Measurements from ENCODE around the gene KRT74.

KRT74 gene

DNA sequence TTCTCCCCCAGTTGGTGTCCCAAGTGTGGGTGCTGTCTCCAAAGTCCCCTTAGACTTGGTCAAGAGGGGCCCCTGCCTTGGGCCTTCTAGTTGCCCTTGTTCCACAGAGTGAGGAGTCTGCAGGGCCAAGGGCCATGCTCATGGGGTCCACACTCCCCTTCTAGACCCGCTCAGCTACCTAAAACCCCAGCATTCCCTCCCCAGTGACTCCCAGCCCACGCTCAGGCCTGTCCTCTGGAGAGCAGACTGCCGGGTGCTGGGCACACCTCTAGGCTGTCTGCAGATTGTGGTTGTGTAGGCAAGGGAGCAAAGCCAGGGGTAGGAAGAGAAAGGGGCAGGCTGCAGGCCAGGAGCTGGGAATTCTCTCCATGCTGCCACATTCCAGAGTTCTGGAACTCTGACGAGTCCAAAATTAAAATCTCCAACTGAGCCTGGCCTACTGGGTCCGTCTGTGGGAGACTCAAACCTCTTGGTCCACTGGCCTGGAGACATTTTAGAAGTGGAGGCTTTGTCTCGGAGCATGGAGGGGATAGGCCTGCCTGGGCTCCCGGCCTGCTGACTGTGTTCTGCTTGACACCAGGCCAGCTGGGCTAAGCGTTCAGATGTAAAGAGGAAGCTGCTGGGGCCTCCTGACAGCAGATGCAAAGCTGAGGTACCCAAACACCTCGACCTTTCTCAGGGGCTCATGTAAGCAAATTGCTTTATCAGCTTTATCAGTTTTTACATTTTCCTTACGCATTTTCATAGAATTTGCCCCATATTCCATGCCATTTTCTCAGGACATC lies 39.8 kb downstream of the KRT74 start:
- peaks cover 42% of the 10 kb centered on the region for H3K27me3 ChIP-seq (ENCODE audit: control insufficient read depth, insufficient read depth, low read length)
- H3K4me1 ChIP-seq (ENCODE audit: control insufficient read depth, insufficient read depth, low read length), result no peaks in the 10 kb centered on the region
- no peak overlapping the region for H3K4me3 ChIP-seq (ENCODE audit: low read length)
- no peaks in the 10 kb centered on the region for H3K9me3 ChIP-seq (replicated peaks; ENCODE audit: low read length)
- H3K36me3 ChIP-seq (ENCODE audit: insufficient read depth, low read length), result no peaks in the 10 kb centered on the region
- H3K4me2 ChIP-seq (ENCODE audit: low read length), result no peak overlapping the region
- H3K9ac ChIP-seq (ENCODE audit: low read depth, low read length), result no peak overlapping the region

DNA sequence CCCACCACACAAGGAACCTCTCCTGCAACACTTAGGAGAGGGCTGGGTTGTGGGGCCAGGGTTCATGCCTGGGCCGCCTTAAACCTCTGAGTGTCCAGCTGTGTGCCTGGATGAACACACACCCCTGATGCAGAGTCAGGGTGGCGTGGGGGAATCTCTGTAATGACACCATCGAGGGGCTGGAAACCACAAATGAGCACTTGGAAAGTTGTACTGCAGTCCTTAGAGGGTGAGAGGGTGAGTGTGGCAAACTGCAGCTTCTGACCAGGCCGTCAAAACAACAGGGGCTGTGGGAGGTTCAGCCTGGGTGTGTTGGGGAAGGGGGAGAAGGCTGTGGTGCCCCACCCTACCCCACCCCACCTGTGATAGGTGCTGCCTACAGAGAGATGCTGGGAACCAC lies 41.0 kb downstream of the KRT74 start:
- no peaks in the 10 kb centered on the region for H3K9me3 ChIP-seq (replicated peaks; ENCODE audit: low read length)
- no peak overlapping the region for H3K4me2 ChIP-seq (ENCODE audit: low read length)
- no peak overlapping the region for H3K4me3 ChIP-seq (ENCODE audit: low read length)
- no peaks in the 10 kb centered on the region for H3K36me3 ChIP-seq (ENCODE audit: insufficient read depth, low read length)
- no peak overlapping the region for H3K9ac ChIP-seq (ENCODE audit: low read depth, low read length)
- H3K4me1 ChIP-seq (ENCODE audit: control insufficient read depth, insufficient read depth, low read length), result no peaks in the 10 kb centered on the region
- H3K27me3 ChIP-seq (ENCODE audit: control insufficient read depth, insufficient read depth, low read length), result peaks cover 45% of the 10 kb centered on the region

DNA sequence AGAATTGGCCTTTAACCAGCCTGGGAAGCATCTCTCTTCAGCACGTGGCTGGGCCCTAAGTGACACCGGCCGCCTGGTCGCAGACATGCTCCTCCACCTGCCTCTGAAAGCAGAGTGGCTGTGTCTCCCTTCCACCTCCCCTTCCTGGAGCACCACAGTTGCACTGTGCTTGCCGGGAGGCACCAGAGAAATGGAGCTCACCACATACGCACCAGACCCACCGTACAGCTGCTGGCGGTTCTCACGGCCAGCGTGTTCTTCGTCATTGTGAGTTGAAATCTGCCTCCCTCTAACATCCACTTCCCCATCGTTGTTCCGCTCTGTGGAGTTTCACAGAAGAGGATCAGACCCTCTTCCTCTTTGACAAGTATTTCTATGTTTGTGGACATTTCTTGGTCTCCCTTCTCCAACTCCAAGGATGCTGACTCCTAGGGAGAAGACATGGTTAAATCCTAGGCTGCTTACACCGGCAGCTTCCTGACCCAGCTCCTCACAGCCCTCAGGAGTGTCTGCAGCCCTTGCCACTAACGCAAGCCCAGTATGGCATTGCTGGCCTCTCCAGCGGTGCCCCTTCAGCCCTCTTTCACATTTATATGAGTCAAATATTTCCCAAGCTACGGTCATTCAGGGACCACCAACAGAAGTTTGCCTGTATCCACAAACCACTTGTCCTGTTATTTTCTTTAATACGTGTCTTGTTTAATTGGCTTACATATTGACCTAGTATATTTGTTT lies 41.9 kb downstream of the KRT74 start:
- Histone ChIP-seq H3K27me3 (ENCODE audit: control insufficient read depth, insufficient read depth, low read length) (peaks cover 48% of the 10 kb centered on the region), H3K4me2 (ENCODE audit: low read length) (no peak overlapping the region), H3K36me3 (ENCODE audit: insufficient read depth, low read length) (no peaks in the 10 kb centered on the region), H3K9ac (ENCODE audit: low read depth, low read length) (no peak overlapping the region), H3K4me1 (ENCODE audit: control insufficient read depth, insufficient read depth, low read length) (no peaks in the 10 kb centered on the region), H3K4me3 (ENCODE audit: low read length) (no peak overlapping the region), H3K9me3 (replicated peaks; ENCODE audit: low read length) (no peaks in the 10 kb centered on the region)

DNA sequence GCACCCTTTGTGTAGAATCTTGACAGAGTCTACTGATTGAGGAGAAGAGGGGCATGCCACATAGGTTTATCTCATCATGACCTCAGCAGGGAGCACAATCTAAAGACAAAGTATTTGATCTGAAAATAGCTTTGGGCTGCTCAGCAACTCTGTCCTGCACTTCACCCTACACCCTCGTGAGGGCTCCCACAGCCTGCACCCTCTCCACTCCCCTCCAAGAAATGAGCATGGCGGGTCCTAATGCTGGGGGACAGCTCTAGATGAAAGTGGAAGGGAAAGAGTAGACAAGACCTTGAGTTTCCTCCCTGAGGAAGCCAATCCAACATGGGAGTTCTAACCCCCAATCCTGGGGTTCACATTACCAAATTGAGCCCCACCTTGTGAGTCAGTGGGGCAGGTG lies 42.7 kb downstream of the KRT74 start:
- Histone ChIP-seq H3K36me3 (ENCODE audit: insufficient read depth, low read length) (no peaks in the 10 kb centered on the region), H3K4me1 (ENCODE audit: control insufficient read depth, insufficient read depth, low read length) (no peaks in the 10 kb centered on the region), H3K9me3 (replicated peaks; ENCODE audit: low read length) (no peaks in the 10 kb centered on the region), H3K4me3 (ENCODE audit: low read length) (no peak overlapping the region), H3K4me2 (ENCODE audit: low read length) (no peak overlapping the region), H3K27me3 (ENCODE audit: control insufficient read depth, insufficient read depth, low read length) (peaks cover 54% of the 10 kb centered on the region), H3K9ac (ENCODE audit: low read depth, low read length) (no peak overlapping the region)

DNA sequence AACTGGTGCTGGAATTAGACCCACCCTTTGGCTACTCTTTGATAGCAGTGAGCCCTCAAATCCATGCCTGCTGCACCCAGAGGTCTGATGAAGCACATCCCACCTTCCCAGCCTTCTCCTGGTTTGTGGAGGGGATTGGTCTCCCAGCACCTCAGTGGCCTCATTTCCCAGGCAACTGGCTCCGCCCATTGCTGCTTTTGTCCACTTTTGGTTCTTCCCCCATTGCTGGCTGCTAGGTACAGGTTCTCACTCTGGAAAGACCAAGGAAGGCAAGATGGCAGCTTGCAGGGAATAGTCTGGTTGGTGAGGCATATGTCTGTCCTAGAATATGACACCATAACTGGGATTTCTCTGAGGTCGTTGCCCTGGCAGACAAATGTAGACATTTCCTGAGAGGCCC lies 43.3 kb downstream of the KRT74 start:
- Histone ChIP-seq H3K4me3 (ENCODE audit: low read length) (no peak overlapping the region), H3K9ac (ENCODE audit: low read depth, low read length) (no peak overlapping the region), H3K27me3 (ENCODE audit: control insufficient read depth, insufficient read depth, low read length) (peaks cover 59% of the 10 kb centered on the region), H3K4me1 (ENCODE audit: control insufficient read depth, insufficient read depth, low read length) (no peaks in the 10 kb centered on the region), H3K36me3 (ENCODE audit: insufficient read depth, low read length) (no peaks in the 10 kb centered on the region), H3K4me2 (ENCODE audit: low read length) (no peak overlapping the region), H3K9me3 (replicated peaks; ENCODE audit: low read length) (no peaks in the 10 kb centered on the region)

DNA sequence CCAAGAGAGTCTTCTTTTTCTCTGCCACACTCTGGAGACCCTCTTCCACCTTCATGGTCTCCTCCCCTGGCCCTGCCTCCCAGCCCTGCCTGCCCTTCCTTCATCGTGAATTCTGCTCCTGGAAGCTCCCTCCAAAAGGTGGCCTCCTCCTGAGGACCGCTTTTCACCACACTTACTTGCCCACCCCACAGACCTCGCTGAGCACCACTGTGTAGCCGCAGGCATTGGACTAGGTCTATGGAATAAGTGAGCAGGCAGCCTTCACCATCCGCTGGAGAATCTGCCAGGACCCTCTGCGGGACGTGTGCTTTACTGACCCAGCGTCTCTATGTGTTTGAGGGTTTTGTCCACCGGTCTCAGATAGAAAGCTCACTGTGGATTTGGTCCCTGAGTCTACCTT lies 43.8 kb downstream of the KRT74 start:
- no peak overlapping the region for H3K4me3 ChIP-seq (ENCODE audit: low read length)
- H3K9ac ChIP-seq (ENCODE audit: low read depth, low read length), result no peak overlapping the region
- H3K4me2 ChIP-seq (ENCODE audit: low read length), result no peak overlapping the region
- no peaks in the 10 kb centered on the region for H3K9me3 ChIP-seq (replicated peaks; ENCODE audit: low read length)
- no peaks in the 10 kb centered on the region for H3K4me1 ChIP-seq (ENCODE audit: control insufficient read depth, insufficient read depth, low read length)
- no peaks in the 10 kb centered on the region for H3K36me3 ChIP-seq (ENCODE audit: insufficient read depth, low read length)
- H3K27me3 ChIP-seq (ENCODE audit: control insufficient read depth, insufficient read depth, low read length), result peaks cover 61% of the 10 kb centered on the region

DNA sequence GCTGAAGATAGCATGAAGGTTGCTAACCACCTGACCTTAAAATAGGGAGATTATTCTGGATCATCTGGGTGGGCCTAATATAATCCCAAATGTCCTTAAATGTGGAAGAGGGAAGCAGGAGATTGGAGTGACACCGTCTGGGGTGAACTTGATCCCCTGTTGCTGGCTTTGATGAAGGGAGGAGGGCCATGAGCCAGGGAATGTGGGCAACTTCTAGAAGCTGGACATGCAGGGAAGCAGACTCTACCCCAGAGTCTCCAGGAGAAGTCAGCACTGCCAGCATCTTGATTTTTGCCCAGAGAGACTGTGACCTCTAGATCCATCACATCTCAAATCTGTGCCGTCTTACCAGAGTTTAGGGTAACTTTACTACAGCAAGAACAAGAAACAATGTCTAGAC lies 44.2 kb downstream of the KRT74 start:
- Histone ChIP-seq H3K36me3 (ENCODE audit: insufficient read depth, low read length) (no peaks in the 10 kb centered on the region), H3K27me3 (ENCODE audit: control insufficient read depth, insufficient read depth, low read length) (peaks cover 59% of the 10 kb centered on the region), H3K4me1 (ENCODE audit: control insufficient read depth, insufficient read depth, low read length) (no peaks in the 10 kb centered on the region), H3K4me3 (ENCODE audit: low read length) (no peak overlapping the region), H3K9ac (ENCODE audit: low read depth, low read length) (no peak overlapping the region), H3K4me2 (ENCODE audit: low read length) (no peak overlapping the region), H3K9me3 (replicated peaks; ENCODE audit: low read length) (no peaks in the 10 kb centered on the region)

DNA sequence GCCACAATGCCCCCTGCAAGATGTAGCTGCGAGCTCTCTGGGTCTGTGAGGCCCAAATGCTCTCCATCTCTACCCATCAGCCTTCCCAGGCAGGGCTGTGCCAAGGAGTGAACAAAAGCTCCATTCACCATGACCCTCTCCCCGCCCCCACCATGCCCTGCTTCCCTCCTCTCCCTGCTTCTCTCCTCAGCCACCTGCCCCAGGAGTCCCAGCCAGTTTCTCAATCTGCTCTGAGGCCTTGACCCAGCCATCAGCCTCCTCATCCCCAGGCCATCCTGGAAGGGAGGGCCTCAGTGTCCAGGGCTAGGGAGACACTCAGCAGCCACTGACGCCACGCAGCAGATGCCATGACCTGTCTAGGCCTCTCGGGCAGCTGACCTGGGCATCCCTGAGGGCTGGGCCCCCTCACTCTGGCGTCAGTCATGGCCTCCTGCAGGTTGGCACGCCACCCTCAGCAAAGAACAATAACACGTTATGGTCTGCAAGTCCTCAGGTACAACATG lies 45.0 kb downstream of the KRT74 start:
- Histone ChIP-seq H3K9me3 (replicated peaks; ENCODE audit: low read length) (no peaks in the 10 kb centered on the region), H3K9ac (ENCODE audit: low read depth, low read length) (no peak overlapping the region), H3K36me3 (ENCODE audit: insufficient read depth, low read length) (no peaks in the 10 kb centered on the region), H3K4me2 (ENCODE audit: low read length) (no peak overlapping the region), H3K4me3 (ENCODE audit: low read length) (no peak overlapping the region), H3K27me3 (ENCODE audit: control insufficient read depth, insufficient read depth, low read length) (peaks cover 64% of the 10 kb centered on the region), H3K4me1 (ENCODE audit: control insufficient read depth, insufficient read depth, low read length) (no peaks in the 10 kb centered on the region)

DNA sequence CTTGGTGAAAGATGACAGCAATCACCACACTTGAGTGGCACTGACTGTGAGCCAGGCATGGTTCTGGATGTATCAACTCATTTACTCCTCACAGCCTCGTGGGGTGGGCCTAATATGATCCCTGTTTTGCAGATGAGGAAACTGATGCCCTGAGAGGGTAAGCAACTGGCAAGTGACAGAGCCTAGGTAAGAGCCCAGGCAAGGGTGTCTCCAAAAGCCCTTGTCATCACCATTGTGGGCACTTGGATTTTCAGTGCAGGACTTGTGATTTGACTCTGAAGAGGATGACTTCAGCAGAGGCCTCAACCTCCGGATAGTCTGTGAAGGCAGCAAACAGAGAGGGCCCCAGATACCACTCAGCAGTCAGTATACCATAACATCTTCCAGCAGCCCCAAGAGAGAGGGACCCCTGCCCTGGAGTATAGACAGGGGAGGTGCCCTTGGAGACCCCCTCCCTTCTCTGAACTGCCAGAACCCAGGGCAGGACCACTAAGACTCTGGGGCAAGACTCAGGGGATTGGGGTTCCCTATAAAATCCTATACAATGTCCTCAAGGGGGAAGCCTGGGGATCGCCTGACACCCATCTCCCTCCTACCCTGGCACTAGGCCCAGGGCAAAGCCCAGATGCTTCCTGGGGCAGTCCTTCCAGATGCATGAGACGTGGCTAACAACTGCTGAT lies 46.4 kb downstream of the KRT74 start:
- no peaks in the 10 kb centered on the region for H3K9me3 ChIP-seq (replicated peaks; ENCODE audit: low read length)
- no peak overlapping the region for H3K9ac ChIP-seq (ENCODE audit: low read depth, low read length)
- H3K36me3 ChIP-seq (ENCODE audit: insufficient read depth, low read length), result no peaks in the 10 kb centered on the region
- H3K27me3 ChIP-seq (ENCODE audit: control insufficient read depth, insufficient read depth, low read length), result peaks cover 71% of the 10 kb centered on the region
- H3K4me1 ChIP-seq (ENCODE audit: control insufficient read depth, insufficient read depth, low read length), result peaks cover 7% of the 10 kb centered on the region
- no peak overlapping the region for H3K4me3 ChIP-seq (ENCODE audit: low read length)
- H3K4me2 ChIP-seq (ENCODE audit: low read length), result no peak overlapping the region

DNA sequence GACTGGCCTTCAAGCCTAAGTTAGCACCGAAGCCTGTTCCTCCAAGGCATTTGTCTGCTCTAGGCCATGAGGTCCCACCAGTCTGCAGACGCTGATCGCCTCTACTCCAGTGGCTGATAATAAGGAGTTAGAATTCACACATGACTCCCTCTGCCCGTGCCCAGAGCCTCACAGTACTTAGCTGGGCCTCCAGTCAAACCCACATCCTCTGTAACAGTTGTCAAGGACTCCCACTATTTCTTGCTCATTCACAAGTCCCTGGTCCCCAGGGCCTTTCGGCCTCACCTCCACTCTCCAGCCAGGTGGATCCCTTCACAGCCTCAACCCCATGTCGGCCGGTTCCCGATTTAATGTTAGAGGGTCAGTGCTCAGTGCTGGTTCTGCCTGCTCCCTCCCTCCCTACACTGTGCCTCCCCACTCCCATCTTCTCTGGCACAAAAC lies 47.1 kb downstream of the KRT74 start:
- Histone ChIP-seq H3K9ac (ENCODE audit: low read depth, low read length) (no peak overlapping the region), H3K4me1 (ENCODE audit: control insufficient read depth, insufficient read depth, low read length) (peaks cover 12% of the 10 kb centered on the region), H3K36me3 (ENCODE audit: insufficient read depth, low read length) (no peaks in the 10 kb centered on the region), H3K9me3 (replicated peaks; ENCODE audit: low read length) (no peaks in the 10 kb centered on the region), H3K4me3 (ENCODE audit: low read length) (no peak overlapping the region), H3K4me2 (ENCODE audit: low read length) (no peak overlapping the region), H3K27me3 (ENCODE audit: control insufficient read depth, insufficient read depth, low read length) (peaks cover 75% of the 10 kb centered on the region)

DNA sequence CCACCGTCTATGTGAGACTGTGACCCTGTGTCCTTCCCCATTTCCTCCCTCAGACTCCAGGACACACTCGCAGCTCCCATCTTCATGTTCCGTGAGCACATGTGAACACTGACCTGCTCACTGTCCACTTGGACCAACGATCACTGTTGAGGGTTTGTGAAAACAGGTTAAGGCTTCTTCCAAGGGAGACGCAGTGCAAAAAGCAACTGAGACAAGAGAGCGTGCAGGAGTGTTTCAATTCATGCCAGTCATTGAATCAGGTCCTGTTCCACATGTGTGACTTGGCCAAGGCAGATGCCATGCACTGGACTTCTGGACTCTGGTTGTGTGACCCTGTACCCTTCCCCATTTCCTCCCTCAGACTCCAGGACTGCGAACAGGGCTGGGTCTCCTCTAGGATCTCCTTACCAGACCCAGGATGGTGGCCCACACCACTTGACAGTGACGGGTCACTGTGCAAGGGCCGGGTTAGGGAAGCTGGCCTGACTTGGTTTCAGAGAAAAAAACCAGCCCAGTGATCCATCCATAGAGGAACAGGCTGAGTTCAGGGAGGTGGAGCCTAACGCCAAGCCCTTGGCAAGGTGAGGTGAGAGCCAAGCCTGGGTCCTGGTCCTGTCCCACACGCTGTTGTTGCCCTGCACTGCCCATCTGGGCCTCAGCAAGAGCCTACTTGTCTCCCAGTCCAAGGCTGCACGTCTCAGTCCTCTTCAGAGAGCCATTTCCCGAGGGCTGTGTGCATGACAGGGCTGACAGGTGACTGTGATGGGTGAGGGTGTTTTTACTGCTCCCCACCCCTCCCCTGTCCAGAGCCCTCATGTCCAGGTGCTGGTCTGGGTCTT lies 47.8 kb downstream of the KRT74 start:
- Histone ChIP-seq H3K4me2 (ENCODE audit: low read length) (no peak overlapping the region), H3K4me3 (ENCODE audit: low read length) (no peak overlapping the region), H3K9ac (ENCODE audit: low read depth, low read length) (no peak overlapping the region), H3K36me3 (ENCODE audit: insufficient read depth, low read length) (no peaks in the 10 kb centered on the region), H3K4me1 (ENCODE audit: control insufficient read depth, insufficient read depth, low read length) (peaks cover 19% of the 10 kb centered on the region), H3K9me3 (replicated peaks; ENCODE audit: low read length) (no peaks in the 10 kb centered on the region), H3K27me3 (ENCODE audit: control insufficient read depth, insufficient read depth, low read length) (peaks cover 75% of the 10 kb centered on the region)
